Activated naive CD8-positive, alpha-beta T cell treated with anti-CD3 and anti-CD28 coated beads, Interleukin-2, amount 10 ng/mL, durations not matched to agents 7 days and 5 days (primary cell): ENCODE measurements around the gene GPX4. TPM values are rescaled to one million over a fixed set of nuclear protein-coding genes. Genes with fewer than 3 reads are reported as not detected.

ENCODE experiments used
- ATAC-seq: fragments of 150-1000 bp; cut with Tn5 transposase; one replicate; pipeline ENCODE4 v1.10.0; 2021; ENCODE audit warnings: low read depth, moderate library complexity
- POLR2A ChIA-PET: fragments of 350-600 bp; sonication (Branson Sonifier 250); formaldehyde crosslinking; loops from one replicate; lab custom pipeline; 2021; ENCODE audit warnings: antibody characterized with exemption; lab: Charles Lee
- DNase-seq: peaks from one replicate; pipeline ENCODE4 v3.0.0; 2021
- H3K27ac Mint-ChIP-seq: one replicate; pipeline ENCODE4 v1.8.0; 2022; ENCODE audit warnings: mild to moderate bottlenecking, mixed read lengths
- H3K27me3 Mint-ChIP-seq: one replicate; pipeline ENCODE4 v1.8.0; 2022; ENCODE audit warnings: mild to moderate bottlenecking, moderate library complexity, mixed read lengths
- H3K36me3 Mint-ChIP-seq: one replicate; pipeline ENCODE4 v1.8.0; 2021; ENCODE audit warnings: mild to moderate bottlenecking, mixed read lengths
- H3K4me1 Mint-ChIP-seq: one replicate; pipeline ENCODE4 v1.8.0; 2021; ENCODE audit warnings: mixed read lengths
- H3K4me3 Mint-ChIP-seq: one replicate; pipeline ENCODE4 v1.8.0; 2022; ENCODE audit warnings: mild to moderate bottlenecking, moderate library complexity, mixed read lengths
- H3K9me3 Mint-ChIP-seq: one replicate; pipeline ENCODE4 v1.8.0; 2021; ENCODE audit warnings: mixed read lengths
- total RNA-seq, 2 experiments: library from RNA; stranded (reverse); gene quantifications; one replicate each; pipeline ENCODE4 v1.2.3, GENCODE V29; 2021

GPX4 gene
- total RNA-seq, 2 experiments from 2014 or later: 194 to 206 TPM

GRCh38 chr19:1144741-1145140 is 40.9 kb downstream of the GPX4 start:
- POLR2A ChIA-PET: no interaction called here
- ATAC-seq (no peak), DNase-seq (no peak)
- Mint-ChIP-seq H3K36me3 (peaks cover 32% of the 10 kb centered on the region), H3K4me3 (no peak overlapping the region), H3K27ac (peak overlapping the region; percentile 34), H3K9me3 (peaks cover 4% of the 10 kb centered on the region), H3K27me3 (no peaks in the 10 kb centered on the region), H3K4me1 (no peaks in the 10 kb centered on the region)

- peaks cover 4% of the 10 kb centered on the region for H3K9me3 Mint-ChIP-seq
- no peak overlapping the region for H3K27ac Mint-ChIP-seq
- POLR2A ChIA-PET: no interaction called here
These were observed 42.0 kb downstream of the GPX4 start for GRCh38 chr19:1145635-1146411.

GRCh38 chr19:1146412-1146699 is 42.6 kb downstream of the GPX4 start:
- peaks cover 4% of the 10 kb centered on the region for H3K9me3 Mint-ChIP-seq
- H3K4me1 Mint-ChIP-seq: no peaks in the 10 kb centered on the region
- H3K27me3 Mint-ChIP-seq: no peaks in the 10 kb centered on the region
- POLR2A ChIA-PET: no interaction called here
- ATAC-seq: no peak
- peaks cover 27% of the 10 kb centered on the region for H3K36me3 Mint-ChIP-seq
- H3K27ac Mint-ChIP-seq: no peak overlapping the region
- DNase-seq: no peak
- no peak overlapping the region for H3K4me3 Mint-ChIP-seq

More at GRCh38 chr19:1145635-1146411, 42.0 kb downstream of the GPX4 start:
- Mint-ChIP-seq H3K4me3 (no peak overlapping the region), H3K36me3 (peaks cover 27% of the 10 kb centered on the region), H3K4me1 (no peaks in the 10 kb centered on the region), H3K27me3 (no peaks in the 10 kb centered on the region)
- ATAC-seq (no peak), DNase-seq (no peak)

GRCh38 chr19:1146858-1147780 is 43.3 kb downstream of the GPX4 start:
- Mint-ChIP-seq H3K9me3 (peaks cover under 1% of the 10 kb centered on the region), H3K36me3 (peaks cover 24% of the 10 kb centered on the region), H3K4me3 (no peak overlapping the region), H3K27me3 (no peaks in the 10 kb centered on the region), H3K4me1 (no peaks in the 10 kb centered on the region), H3K27ac (no peak overlapping the region)
- no peak for DNase-seq
- POLR2A ChIA-PET: no interaction called here
- no peak for ATAC-seq

GRCh38 chr19:1147934-1148549 is 44.2 kb downstream of the GPX4 start:
- no peak for ATAC-seq
- POLR2A ChIA-PET: no interaction called here
- Mint-ChIP-seq H3K4me3 (no peak overlapping the region), H3K4me1 (no peaks in the 10 kb centered on the region), H3K27me3 (no peaks in the 10 kb centered on the region), H3K9me3 (no peaks in the 10 kb centered on the region), H3K27ac (no peak overlapping the region), H3K36me3 (peaks cover 18% of the 10 kb centered on the region)
- no peak for DNase-seq

- Mint-ChIP-seq H3K36me3 (peaks cover 7% of the 10 kb centered on the region), H3K27me3 (no peaks in the 10 kb centered on the region), H3K27ac (no peak overlapping the region), H3K4me1 (no peaks in the 10 kb centered on the region), H3K4me3 (no peak overlapping the region), H3K9me3 (no peaks in the 10 kb centered on the region)
- DNase-seq: no peak
- no peak for ATAC-seq
- POLR2A ChIA-PET: no interaction called here
These were observed 45.7 kb downstream of the GPX4 start for GRCh38 chr19:1149259-1150045.

- Mint-ChIP-seq H3K36me3 (peaks cover 1% of the 10 kb centered on the region), H3K4me3 (no peak overlapping the region), H3K9me3 (no peaks in the 10 kb centered on the region), H3K4me1 (no peaks in the 10 kb centered on the region), H3K27ac (no peak overlapping the region), H3K27me3 (no peaks in the 10 kb centered on the region)
- POLR2A ChIA-PET: interaction anchor here (0.5 kb wide), 1 partner anchor 65 kb away, joined by 3 read pairs; no protein-coding TSS in a partner anchor
- DNase-seq (no peak), ATAC-seq (no peak)
These were observed 46.7 kb downstream of the GPX4 start for GRCh38 chr19:1150333-1151036.

GRCh38 chr19:1151037-1151724 is 47.4 kb downstream of the GPX4 start:
- H3K4me3 Mint-ChIP-seq: no peak overlapping the region
- ATAC-seq (no peak), DNase-seq (no peak)
- no peaks in the 10 kb centered on the region for H3K9me3 Mint-ChIP-seq
- H3K4me1 Mint-ChIP-seq: no peaks in the 10 kb centered on the region
- H3K36me3 Mint-ChIP-seq: peaks cover 1% of the 10 kb centered on the region
- no peaks in the 10 kb centered on the region for H3K27me3 Mint-ChIP-seq
- POLR2A ChIA-PET: interaction anchor here (0.5 kb wide), 1 partner anchor 66 kb away, joined by 3 read pairs; no protein-coding TSS in a partner anchor
- no peak overlapping the region for H3K27ac Mint-ChIP-seq

GRCh38 chr19:1151917-1152587 is 48.3 kb downstream of the GPX4 start:
- no peak for ATAC-seq
- POLR2A ChIA-PET: no interaction called here
- H3K27me3 Mint-ChIP-seq: no peaks in the 10 kb centered on the region
- peaks cover 1% of the 10 kb centered on the region for H3K36me3 Mint-ChIP-seq
- no peak overlapping the region for H3K4me3 Mint-ChIP-seq
- DNase-seq: no peak
- peak overlapping the region; percentile 56 for H3K27ac Mint-ChIP-seq
- H3K9me3 Mint-ChIP-seq: no peaks in the 10 kb centered on the region
- no peaks in the 10 kb centered on the region for H3K4me1 Mint-ChIP-seq

- H3K36me3 Mint-ChIP-seq: peaks cover 1% of the 10 kb centered on the region
- POLR2A ChIA-PET: no interaction called here
- ATAC-seq (no peak), DNase-seq (no peak)
- H3K9me3 Mint-ChIP-seq: no peaks in the 10 kb centered on the region
- no peak overlapping the region for H3K27ac Mint-ChIP-seq
- no peaks in the 10 kb centered on the region for H3K4me1 Mint-ChIP-seq
- H3K27me3 Mint-ChIP-seq: no peaks in the 10 kb centered on the region
- H3K4me3 Mint-ChIP-seq: no peak overlapping the region
These were observed 50.3 kb downstream of the GPX4 start for GRCh38 chr19:1153891-1154730.

- Mint-ChIP-seq H3K4me1 (no peaks in the 10 kb centered on the region), H3K27ac (no peak overlapping the region), H3K27me3 (no peaks in the 10 kb centered on the region), H3K4me3 (no peak overlapping the region), H3K36me3 (no peaks in the 10 kb centered on the region), H3K9me3 (no peaks in the 10 kb centered on the region)
- ATAC-seq (no peak), DNase-seq (no peak)
- POLR2A ChIA-PET: no interaction called here
These were observed 51.0 kb downstream of the GPX4 start for GRCh38 chr19:1154731-1155351.
